ENCODE data around the gene LMTK2. TPM values are rescaled to one million over a fixed set of nuclear protein-coding genes. Genes with fewer than 3 reads are reported as not detected.

The LMTK2 gene
- total RNA-seq, 1 experiment from 2014 or later: 17.8 TPM

GRCh38 chr7:98166668-98166970 is 60.0 kb downstream of the LMTK2 start:
- Histone ChIP-seq H3K4me1 (ENCODE audit: control insufficient read depth in 1 of 2, insufficient read depth in 2 of 2, low read length in 2 of 2) (peaks cover 0 to 2% of the 10 kb centered on the region in 2 experiments; a peak in 1 of 4 replicates), H3K27me3 (ENCODE audit: insufficient read depth, low read length) (no peaks in the 10 kb centered on the region), H3K36me3 (ENCODE audit: control insufficient read depth in 1 of 2, insufficient read depth in 2 of 2, low read length in 2 of 2) (no peaks in the 10 kb centered on the region), H4K20me1 (ENCODE audit: insufficient read depth) (no peaks in the 10 kb centered on the region), H3K9ac (ENCODE audit: low read length) (no peak overlapping the region), H3K4me2 (ENCODE audit: low read length) (no peak overlapping the region), H3K9me3 (ENCODE audit: control insufficient read depth in 1 of 2, insufficient read depth in 1 of 2, low read depth in 1 of 2, low read length in 2 of 2) (no peaks in the 10 kb centered on the region), H2AFZ (ENCODE audit: low read depth, low read length, poor library complexity, severe bottlenecking) (no peak overlapping the region), H3K4me3 (replicated peaks in 1 of 2; ENCODE audit: low read depth in 1 of 2, low read length in 2 of 2) (no peak overlapping the region), H3K9me2 (ENCODE audit: insufficient read depth) (no peaks in the 10 kb centered on the region), H3K27ac (ENCODE audit: low read depth, low read length) (no peak overlapping the region), H3K79me2 (ENCODE audit: insufficient read depth, low read length) (peaks cover 4% of the 10 kb centered on the region; the same call in 1 of the 2 replicates)
- no peak for DNase-seq (ENCODE audit: low read depth, low spot score)
- RAD21 ChIA-PET (ENCODE audit: low non-redundant PET in 1 of 2, low total read pairs in 2 of 2, uncharacterized antibody in 2 of 2, unreplicated experiment in 2 of 2): interaction anchor here (2.6 to 2.8 kb wide), 2 partner anchors 145 kb away, joined by 14 read pairs; no protein-coding TSS in a partner anchor
- intact Hi-C loops (cut with micrococcal nuclease): loop anchor here (5.0 to 10.0 kb wide), 2 partner anchors 294 to 1062 kb away; partner anchors contain the start of gene ASNS
- CTCF ChIA-PET: interaction anchor here (0.6 to 7.0 kb wide), 9 partner anchors 22 to 193 kb away, joined by 3 to 221 read pairs (median 6); partner anchors contain the start of gene LMTK2
- BruUV-seq (replicated peaks): no TSS peak
- POLR2A ChIA-PET: interaction anchor here (1.0 kb wide), 1 partner anchor 145 kb away, joined by 4 read pairs; no protein-coding TSS in a partner anchor
- ATAC-seq: no peak
- TF ChIP-seq CBX3 (IDR thresholded peaks at IDR 0.05; ENCODE audit: low read depth): no peak
- no peak for TF ChIP-seq RAD21 (IDR thresholded peaks at IDR 0.05; ENCODE audit: low read depth)
- TF ChIP-seq EZH2 (IDR thresholded peaks at IDR 0.05): no peak
- no peak for TF ChIP-seq ELF1 (IDR thresholded peaks at IDR 0.05; ENCODE audit: borderline replicate concordance, low read depth)
- no peak for TF ChIP-seq SIN3A (IDR thresholded peaks at IDR 0.05; ENCODE audit: low read depth)
- TF ChIP-seq POLR2A (IDR thresholded peaks at IDR 0.05; ENCODE audit: borderline replicate concordance, extremely low read depth, insufficient read depth, insufficient read length): no peak
- no peak for TF ChIP-seq ZFX (IDR thresholded peaks at IDR 0.05)
- TF ChIP-seq SRF (IDR thresholded peaks at IDR 0.05; ENCODE audit: low read depth): no peak
- TF ChIP-seq FOSL1 (IDR thresholded peaks at IDR 0.05; ENCODE audit: low read depth): no peak
- no peak for TF ChIP-seq EGR1 (IDR thresholded peaks at IDR 0.05; ENCODE audit: low read depth)
- TF ChIP-seq JUND (IDR thresholded peaks at IDR 0.05): no peak
- no peak for TF ChIP-seq ATF3 (IDR thresholded peaks at IDR 0.05)
- TF ChIP-seq ZNF274 (IDR thresholded peaks at IDR 0.05; ENCODE audit: low read depth, low read length): no peak
- TF ChIP-seq TCF7L2 (IDR thresholded peaks at IDR 0.05; ENCODE audit: borderline replicate concordance, extremely low read depth, insufficient read depth, insufficient read length): no peak

All from HCT116 (cell line).